GM19240 (cell line): ENCODE measurements around the gene MYO10.
"Not testable (repeated sequence)": the region's sequence is repeated elsewhere in the genome, so short reads cannot be mapped to it uniquely, and the experiment has no call there.

ENCODE experiments used
- DNase-seq: peaks from one replicate; pipeline ENCODE4 v3.0.0; 2011; ENCODE audit warnings: low spot score; ENCODE audit not compliant: insufficient read length

MYO10 gene

GRCh38 chr5:16936150-16936988 lies at the start of gene MYO10:
Gene MYO10 (minus strand): TSS chr5:16936288. CDS start chr5:16935808, 480 bp downstream.
- DNase-seq: no peak

DNA sequence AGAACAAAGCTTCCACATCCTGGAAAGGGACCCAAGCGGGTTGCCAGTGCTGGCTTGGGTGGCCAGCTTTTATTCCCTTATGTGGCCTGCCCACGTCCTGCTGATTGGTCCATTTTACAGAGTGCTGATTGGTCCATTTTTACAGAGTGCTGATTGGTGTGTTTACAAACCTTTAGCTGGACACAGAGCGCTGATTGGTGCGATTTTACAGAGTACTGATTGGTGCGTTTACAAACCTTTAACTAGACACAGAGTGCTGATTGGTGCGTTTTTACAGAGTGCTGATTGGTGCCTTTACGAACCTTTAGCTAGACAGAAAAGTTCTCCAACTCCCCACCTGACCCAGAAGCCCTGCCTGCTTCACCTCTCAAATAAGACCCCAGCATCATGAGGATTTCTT lies 49.2 kb upstream of the MYO10 start:
- not testable (repeated sequence) for DNase-seq

- no peak for DNase-seq
Measured at GRCh38 chr5:16983972-16984371, 47.9 kb upstream of the MYO10 start.

- DNase-seq: no peak
Measured at GRCh38 chr5:16983022-16983639, 47.0 kb upstream of the MYO10 start.

GRCh38 chr5:16981700-16982099 lies 45.6 kb upstream of the MYO10 start:
- DNase-seq: no peak

- no peak for DNase-seq
Measured at GRCh38 chr5:16980983-16981382, 44.9 kb upstream of the MYO10 start.

GRCh38 chr5:16978296-16978695 lies 42.2 kb upstream of the MYO10 start:
- no peak for DNase-seq

- no peak for DNase-seq
Measured at GRCh38 chr5:16976625-16977008, 40.5 kb upstream of the MYO10 start.

GRCh38 chr5:16975950-16976624 lies 40.0 kb upstream of the MYO10 start:
- DNase-seq: no peak

- no peak for DNase-seq
Measured at GRCh38 chr5:16974981-16975380, 38.9 kb upstream of the MYO10 start.

DNA sequence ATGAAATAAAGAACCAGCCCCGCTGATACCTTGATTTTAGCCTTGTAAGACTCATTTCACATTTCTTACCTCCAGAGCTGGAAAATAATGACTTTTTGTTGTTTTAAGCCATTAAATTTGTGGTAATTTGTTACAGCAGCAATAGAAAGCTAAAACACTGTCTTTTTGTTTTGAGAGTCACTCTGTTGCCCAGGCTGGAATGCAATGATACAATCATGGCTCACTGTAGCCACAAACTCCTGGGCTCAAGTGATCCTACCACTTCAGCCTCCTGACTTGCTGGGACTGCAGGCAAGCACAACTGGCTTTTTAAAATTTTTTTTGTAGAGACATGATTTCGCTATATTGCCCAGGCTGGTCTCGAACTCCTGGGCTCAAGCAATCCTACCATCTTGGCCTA lies 34.7 kb upstream of the MYO10 start:
- DNase-seq: no peak

- no peak for DNase-seq
Measured at GRCh38 chr5:16970260-16970659, 34.2 kb upstream of the MYO10 start.

GRCh38 chr5:16965581-16965980 lies 29.5 kb upstream of the MYO10 start:
- no peak for DNase-seq

- no peak for DNase-seq
Measured at GRCh38 chr5:16963821-16964220, 27.7 kb upstream of the MYO10 start.

- DNase-seq: no peak
Measured at GRCh38 chr5:16961131-16961530, 25.0 kb upstream of the MYO10 start.

DNA sequence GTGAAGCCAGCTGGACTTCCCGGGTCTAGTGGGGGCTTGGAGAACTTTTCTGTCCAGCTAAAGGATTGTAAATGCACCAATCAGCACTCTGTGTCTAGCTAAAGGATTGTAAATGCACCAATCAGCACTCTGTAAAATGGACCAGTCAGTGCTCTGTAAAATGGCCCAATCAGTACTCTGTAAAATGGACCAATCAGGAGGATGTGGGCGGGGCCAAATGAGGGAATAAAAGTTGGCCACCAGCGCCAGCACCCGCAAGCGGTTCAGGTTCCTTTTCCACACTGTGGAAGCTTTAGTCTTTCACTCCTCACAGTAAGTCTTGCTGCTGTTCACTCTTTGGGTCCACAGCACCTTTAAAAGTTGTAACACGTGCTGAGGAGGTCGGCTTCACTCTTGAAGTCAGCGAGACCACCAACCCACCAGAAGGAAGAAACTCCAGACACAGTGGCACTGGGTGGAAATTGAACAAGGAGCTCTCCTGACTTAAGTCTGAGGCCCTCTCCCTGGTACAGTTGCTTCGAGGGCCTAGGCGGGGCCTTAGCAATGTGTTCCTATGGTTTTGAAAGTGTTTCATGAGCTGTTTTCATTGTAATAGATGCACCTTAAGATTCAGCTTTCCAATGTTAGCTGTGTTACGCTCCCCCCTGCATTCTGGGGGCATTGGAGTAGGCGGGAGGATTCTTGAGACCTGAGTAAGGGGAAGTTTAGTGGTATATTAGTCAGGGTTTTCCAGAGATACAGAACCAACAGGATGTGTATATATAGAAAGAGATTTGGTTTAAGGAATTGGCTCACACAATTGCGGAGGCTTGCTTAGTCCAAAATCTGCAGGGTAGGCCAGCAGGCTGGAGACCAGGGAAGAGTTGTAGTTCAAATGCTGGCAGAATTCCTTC lies 21.5 kb upstream of the MYO10 start:
- no peak for DNase-seq

DNA sequence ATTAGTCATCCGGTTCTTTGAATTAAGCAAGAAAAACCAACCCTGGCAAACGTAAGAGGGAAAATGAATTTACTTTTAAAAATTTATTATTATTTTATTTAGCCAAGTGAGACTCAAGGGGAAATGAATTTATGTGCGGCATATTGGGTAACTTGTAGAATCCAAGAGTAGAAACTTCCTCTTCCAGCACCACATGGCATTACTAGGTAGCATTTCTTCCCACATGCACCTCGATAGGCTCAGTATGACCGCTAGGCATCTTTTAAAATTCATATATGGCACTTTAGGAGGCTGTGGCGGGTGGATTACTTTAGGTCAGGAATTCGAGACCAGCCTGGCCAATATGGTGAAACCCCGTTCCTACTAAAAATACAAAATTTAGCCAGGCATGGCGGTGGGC lies 17.6 kb upstream of the MYO10 start:
- no peak for DNase-seq

- DNase-seq: no peak
Measured at GRCh38 chr5:16952968-16953671, 17.0 kb upstream of the MYO10 start.

DNA sequence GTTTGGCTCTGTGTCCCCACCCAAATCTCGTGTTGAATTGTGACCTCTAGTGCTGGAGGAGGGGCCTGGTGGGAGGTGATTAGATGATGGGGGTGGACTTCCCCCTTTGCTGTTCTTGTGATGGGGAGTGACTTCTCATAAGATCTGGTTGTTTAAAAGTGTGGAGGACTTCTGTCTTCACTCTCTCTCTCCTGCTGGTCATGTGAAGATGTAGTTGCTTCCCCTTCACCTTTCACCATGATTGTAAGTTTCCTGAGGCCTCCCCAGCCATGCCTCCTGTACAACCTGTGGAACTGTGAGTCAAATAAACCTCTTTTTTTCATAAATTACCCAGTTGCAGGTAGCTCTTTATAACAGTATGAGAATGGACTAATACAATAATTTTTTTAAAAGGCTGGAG lies 10.6 kb upstream of the MYO10 start:
- DNase-seq: no peak

- no peak for DNase-seq
Measured at GRCh38 chr5:16944816-16945562, 8.9 kb upstream of the MYO10 start.
